Endometrial microvascular endothelial cells (primary cell): Measurements from ENCODE around the gene STRA6. TPM values are rescaled to one million over a fixed set of nuclear protein-coding genes. Genes with fewer than 3 reads are reported as not detected.

ENCODE experiments used
- in situ Hi-C: cut with HindIII; loops from 2 replicates; pipeline ENCODE4 v1.10.0; 2017; ENCODE audit warnings: low sequenced_read_pairs, low pct_unique_long_range_greater_than_20kb; ENCODE audit errors: inconsistent ontology term
- total RNA-seq: library from RNA; depleted of rRNA; stranded (reverse); fragments of >200 nt; gene quantifications from one replicate; pipeline ENCODE4 v1.2.3, GENCODE V29; 2015; ENCODE audit errors: inconsistent ontology term

Gene STRA6
- total RNA-seq, 1 donor from 2014 or later, result 0.56 TPM

DNA sequence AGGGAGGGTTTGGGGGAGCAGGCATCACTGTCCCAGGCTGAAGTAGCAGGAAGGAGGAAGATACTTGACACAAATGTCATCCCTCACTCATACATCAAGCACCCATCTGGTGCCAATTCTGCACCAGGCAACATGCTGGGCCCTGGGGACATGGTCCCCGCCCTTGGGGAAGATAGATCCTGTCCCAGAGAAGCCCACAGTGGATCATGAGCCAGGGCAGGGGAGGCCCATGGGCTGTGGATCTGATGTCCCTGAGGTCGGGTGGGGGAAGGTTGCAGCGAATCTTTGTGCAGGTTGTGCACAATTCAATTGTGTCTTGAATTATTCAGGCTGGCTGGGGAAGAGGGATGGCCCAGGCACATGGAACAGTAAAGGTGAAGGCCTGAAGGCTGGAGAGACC, 27.1 kb upstream of the STRA6 start:
- in situ Hi-C loops, result no loop called here

- in situ Hi-C loops, result no loop called here
These were observed 26.1 kb upstream of the STRA6 start for GRCh38 chr15:74228723-74229081.

DNA sequence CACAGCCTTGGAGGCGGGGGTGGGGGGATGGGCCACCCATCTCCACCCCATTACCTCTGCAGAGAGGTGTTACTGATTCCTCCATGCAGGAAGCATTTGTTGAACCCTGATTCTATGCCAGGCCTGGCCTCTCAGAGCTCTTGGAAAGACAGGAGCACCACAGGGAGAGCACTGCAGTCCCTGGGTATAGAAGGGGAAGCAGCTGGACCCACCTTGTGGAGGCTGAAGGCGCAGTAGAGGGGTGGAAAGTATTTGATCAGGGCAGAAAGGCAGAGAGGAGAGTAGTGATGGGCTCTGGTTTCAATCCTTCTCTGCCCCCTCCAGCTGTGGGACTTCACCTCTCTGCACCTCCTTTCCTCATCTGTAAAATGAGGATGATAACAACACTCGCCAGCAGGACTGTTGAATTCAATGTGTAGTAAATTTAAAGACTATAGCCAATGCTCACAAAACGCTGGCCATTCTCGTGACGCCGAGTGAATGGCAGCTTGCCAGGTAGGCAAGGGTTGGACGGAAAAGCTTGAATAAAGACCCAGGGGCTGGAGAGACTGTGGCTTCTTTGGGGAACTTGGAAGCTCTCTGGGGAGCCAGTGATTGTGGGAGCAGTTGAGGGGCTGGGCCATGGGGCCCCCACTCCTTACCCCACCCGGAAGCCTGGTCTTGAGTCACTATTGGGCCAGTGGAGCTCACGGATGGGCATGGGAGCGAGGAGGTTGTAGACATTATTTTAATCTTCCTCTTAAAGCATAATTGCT, 25.6 kb upstream of the STRA6 start:
- in situ Hi-C loops, result no loop called here

DNA sequence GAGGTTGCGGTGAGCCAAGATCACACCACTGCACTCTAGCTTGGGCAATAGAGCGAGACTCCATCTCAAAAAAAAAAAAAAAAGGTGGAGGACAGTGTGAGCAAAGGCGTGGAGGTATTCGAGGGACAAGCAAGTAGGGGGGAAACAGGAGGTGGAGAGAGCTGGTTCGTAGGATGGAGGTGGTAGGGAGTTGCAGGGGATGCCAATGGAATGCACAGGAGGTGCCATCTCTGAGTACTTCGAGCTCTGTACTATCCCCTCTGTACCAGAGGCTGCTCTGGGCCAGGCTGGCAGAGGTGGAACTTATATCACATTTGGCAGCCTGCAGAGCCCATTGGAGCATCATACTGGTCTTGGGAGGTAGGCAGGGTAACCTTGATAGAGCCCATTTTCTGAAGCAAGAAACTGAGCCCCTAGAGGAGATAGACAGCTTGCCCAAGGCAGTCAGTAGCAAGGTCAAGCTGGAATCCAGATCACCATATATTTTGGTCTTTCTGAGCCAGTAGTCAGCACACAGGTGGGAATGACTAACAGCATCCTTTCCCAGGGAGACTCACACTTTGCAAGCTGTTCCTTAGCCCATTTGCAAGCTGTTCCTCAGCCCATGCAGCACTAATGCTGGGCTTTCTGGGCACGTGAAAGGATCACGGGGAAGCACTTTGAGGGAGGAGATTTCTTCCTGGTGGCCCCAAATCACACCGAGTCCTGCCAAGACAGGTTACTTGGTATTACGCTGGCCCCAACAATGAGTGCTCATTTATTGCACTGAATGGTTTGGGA, 24.4 kb upstream of the STRA6 start:
- in situ Hi-C loops, result no loop called here

GRCh38 chr15:74225928-74226327, 23.3 kb upstream of the STRA6 start:
- in situ Hi-C loops, result no loop called here

DNA sequence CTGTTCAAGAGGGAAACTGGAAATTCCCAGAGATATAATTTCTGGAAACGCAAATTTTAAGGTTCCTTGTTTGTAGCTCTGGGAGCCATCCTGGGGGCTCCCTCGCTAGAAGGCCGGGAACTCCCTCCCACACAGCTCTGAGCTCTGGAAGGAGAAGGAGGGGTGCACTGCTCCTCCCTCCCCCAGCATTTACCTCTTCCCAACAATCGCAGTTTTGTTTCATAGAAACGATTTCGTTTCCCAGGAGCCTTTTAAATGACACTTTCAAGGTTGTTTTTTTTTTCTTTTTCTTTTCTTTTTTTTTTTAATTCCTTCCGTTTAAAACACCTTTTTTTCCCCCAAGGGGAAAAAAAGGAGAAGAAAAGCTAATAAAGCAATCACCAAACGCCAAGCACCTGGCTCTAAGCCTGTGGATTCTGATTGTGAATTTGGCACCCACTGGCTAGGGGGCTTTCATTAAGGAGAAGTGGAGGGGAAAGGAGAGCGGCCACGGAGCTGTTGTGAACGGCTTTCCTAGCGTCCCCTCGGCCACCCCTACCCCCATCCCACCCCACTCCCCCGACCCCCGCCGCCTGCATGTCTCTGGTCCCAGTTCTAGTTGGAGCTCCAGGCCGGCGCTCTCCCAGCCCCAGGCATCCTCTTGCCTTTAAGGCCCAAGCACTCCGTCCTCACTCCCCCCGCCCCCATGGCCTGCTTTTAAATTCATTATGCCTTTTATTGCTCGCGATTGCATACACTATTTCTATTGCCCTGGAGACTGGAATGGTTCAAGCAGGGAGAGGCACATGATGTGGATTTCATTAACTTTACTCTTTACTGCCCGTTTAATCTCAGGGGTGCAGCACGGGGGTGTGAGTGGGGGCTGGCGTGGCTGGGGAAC, 19.9 kb upstream of the STRA6 start:
- in situ Hi-C loops, result no loop called here

- in situ Hi-C loops, result no loop called here
These were observed 19.0 kb upstream of the STRA6 start for GRCh38 chr15:74221399-74222239.

DNA sequence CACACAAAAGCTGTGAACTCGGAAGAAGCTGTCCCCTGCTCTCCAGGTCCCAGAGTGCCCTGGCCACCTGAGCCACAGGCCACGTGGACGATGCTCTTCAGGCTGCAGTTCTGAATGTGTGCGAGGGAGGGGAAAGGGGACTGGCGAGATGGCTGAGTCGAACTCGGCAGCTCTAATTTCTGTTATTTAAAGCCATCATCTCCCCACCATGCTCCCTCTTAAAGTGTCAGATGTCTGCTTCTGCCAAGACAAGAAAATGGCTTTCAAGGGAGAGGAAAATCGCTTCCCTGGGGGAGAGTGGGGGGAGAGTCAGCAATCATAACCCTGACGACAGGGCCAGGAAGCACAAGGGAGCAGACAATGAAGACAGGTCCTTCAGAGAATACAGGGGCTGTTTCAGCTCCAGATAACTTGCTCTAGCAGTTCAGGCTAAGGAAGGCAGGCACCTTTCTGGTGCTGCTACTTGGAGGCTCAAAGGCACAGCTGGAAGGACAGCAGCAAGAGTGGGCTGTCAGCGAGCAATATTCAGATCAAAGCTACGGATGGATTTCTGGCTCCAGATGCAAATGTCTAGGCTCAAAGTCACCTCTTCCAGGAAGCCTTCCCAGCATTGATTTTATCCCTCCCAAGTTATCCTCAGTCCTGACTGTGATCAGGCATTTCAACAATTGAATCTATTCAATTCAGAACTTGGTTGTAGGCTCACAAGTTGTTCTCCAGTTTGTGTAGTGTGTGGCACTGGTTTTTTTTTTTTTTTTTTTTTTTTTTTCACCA, 18.1 kb upstream of the STRA6 start:
- in situ Hi-C loops, result no loop called here

- in situ Hi-C loops, result no loop called here
These were observed 15.6 kb upstream of the STRA6 start for GRCh38 chr15:74217907-74218885.

GRCh38 chr15:74216949-74217348, 14.4 kb upstream of the STRA6 start:
- in situ Hi-C loops, result no loop called here

DNA sequence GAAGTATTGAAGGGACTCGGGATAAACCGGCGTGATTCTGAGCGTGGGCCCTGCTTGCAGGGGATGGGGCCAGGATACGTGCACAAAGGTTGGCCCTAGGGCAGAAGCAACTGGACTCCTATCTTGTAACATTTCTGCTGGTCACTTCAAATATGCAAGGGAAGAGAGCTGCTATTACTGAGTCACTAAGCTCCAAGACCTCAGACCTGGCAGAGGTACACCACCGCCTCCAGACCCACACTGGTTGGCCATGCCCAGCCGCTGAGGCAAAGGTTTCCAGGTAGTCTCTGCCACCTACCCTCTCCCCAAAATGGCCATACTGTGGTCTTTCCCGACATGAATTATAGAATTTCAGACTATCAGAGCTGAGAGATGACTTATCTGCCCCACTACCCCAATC, 13.4 kb upstream of the STRA6 start:
- in situ Hi-C loops, result no loop called here

DNA sequence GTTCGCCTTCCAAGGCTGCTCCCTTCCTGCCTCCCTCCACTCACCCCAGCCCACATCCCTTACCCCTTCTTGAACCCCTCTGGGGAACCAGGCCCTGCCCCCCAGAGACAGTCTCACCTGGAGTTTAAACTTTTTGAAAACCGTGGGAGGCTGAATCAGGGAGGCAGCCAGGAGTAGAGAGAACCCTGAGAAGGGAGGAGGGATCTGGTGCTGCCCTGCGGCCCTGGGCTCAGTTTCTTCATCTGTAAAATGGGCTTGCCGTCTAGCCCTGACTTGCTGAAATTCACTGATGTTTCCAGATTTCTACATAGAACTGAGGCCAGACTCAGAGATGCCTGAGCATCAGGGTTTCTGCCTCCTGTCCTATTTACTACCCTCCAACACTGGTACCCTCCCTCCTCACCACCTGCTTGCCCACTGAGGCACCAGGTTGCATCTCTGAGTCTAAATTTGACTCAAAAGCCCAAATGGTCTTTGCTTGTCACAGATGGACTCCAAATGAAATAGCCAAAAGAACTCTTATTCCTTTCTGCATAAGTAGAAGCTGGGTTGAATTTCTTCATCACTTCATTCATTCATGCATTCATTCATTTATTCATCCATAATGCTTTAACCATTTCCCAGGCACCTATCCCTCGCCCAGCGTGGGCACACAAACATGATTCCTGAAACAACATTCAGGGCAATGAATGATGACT, 11.9 kb upstream of the STRA6 start:
- in situ Hi-C loops, result no loop called here

DNA sequence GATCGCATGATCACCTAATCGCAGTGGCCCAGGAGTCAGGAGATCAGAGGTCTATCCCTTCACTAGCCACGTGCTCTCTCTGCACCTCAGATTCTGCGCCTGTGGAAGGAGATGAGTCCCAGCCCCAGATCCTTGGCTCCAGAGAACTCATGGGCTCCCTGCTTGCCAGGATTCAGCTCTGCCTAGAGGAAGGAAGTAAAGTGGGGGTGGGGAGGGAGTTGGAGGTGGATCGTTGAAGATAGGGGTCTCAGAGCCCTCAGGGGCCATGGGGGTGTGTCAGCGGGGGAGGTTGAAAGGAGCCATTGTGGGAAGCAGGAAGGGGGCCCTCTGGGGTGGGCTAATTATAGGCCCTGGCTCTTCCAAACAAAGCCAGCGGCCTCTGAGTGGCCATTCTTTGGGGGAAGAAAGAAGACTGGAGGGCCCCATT, 11.3 kb upstream of the STRA6 start:
- in situ Hi-C loops, result no loop called here

DNA sequence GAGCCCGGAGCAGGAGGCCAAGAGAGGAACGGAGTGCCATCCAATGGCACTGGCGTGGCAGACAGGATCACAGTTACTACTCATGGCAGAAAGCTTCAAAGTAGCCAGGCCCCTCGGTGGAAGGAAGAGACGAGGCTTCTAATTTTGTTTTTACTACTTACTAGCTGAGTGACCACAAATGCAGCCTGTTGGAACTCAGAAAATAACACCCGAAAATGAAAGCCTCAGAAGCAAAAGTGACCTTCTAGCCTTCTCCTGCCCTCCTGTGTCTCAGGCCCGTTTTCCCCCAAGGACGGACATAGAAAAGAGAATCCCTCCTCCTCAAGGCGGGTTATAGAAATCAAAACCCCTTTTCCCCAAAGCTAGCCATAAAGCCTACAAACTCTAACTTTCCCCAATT, 9.9 kb upstream of the STRA6 start:
- in situ Hi-C loops, result no loop called here

DNA sequence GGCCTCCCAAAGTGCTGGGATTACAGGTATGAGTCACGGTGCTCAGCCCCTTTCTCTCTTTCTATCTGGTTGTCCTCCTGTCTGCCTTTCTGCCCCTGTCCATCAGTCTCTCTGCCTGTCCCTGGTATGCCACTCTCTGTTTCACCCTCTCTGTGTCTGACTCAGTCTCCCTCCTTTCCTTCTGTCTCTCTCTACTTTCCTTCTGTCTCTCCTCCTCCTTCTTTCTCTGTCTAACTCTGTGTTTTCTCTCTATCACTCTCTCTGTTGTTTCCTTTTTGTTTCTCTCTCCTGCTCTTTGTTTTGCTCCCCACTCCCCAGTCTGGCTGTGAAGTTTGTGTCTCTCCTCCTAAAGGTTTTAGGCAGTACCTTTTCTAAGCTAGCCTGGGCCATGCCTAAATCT, 9.1 kb upstream of the STRA6 start:
- in situ Hi-C loops, result no loop called here

GRCh38 chr15:74210729-74211128, 8.1 kb upstream of the STRA6 start:
- in situ Hi-C loops, result no loop called here
